LNCaP clone FGC (cell line): Measurements from ENCODE around the gene TMEM185B.
A peak's percentile ranks its signal among the peaks of the same experiment; 100 is the strongest.

Source experiments
- DNase-seq: peaks from one replicate; pipeline ENCODE4 v3.0.0-alpha.2; 2011; ENCODE audit warnings: low read depth
- H3K4me3 ChIP-seq: 2 replicates; pipeline ENCODE4 v1.5.1; 2011; ENCODE audit warnings: mild to moderate bottlenecking, low read depth, low read length, control low read depth
- TF ChIP-seq, protein P1 (sequence below): IDR thresholded peaks from 2 replicates; pipeline ENCODE4 v1.5.1; 2012; ENCODE audit warnings: mild to moderate bottlenecking; ENCODE audit not compliant: control insufficient read depth, insufficient read depth; ENCODE audit errors: extremely low read depth

Gene TMEM185B

DNA sequence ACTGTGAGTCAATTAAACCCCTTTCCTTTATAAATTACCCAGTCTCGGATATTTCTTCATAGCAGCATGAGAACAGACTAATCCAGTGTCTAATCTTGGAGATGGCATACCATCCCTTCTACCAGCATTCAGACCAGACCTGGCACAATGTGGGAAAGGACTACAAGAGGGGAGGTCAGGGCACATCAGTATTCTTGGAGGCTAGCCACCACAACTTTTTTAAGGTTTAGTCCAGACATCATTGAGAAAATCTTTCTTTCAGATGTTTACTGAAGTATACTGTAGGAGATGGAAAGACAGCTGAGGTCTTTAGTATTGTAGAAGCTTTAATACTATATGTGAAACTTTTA, 33.4 kb upstream of the TMEM185B start:
- TF ChIP-seq, protein P1, sequence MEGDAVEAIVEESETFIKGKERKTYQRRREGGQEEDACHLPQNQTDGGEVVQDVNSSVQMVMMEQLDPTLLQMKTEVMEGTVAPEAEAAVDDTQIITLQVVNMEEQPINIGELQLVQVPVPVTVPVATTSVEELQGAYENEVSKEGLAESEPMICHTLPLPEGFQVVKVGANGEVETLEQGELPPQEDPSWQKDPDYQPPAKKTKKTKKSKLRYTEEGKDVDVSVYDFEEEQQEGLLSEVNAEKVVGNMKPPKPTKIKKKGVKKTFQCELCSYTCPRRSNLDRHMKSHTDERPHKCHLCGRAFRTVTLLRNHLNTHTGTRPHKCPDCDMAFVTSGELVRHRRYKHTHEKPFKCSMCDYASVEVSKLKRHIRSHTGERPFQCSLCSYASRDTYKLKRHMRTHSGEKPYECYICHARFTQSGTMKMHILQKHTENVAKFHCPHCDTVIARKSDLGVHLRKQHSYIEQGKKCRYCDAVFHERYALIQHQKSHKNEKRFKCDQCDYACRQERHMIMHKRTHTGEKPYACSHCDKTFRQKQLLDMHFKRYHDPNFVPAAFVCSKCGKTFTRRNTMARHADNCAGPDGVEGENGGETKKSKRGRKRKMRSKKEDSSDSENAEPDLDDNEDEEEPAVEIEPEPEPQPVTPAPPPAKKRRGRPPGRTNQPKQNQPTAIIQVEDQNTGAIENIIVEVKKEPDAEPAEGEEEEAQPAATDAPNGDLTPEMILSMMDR: no peak
- H3K4me3 ChIP-seq: no peak overlapping the region
- DNase-seq: no peak

DNA sequence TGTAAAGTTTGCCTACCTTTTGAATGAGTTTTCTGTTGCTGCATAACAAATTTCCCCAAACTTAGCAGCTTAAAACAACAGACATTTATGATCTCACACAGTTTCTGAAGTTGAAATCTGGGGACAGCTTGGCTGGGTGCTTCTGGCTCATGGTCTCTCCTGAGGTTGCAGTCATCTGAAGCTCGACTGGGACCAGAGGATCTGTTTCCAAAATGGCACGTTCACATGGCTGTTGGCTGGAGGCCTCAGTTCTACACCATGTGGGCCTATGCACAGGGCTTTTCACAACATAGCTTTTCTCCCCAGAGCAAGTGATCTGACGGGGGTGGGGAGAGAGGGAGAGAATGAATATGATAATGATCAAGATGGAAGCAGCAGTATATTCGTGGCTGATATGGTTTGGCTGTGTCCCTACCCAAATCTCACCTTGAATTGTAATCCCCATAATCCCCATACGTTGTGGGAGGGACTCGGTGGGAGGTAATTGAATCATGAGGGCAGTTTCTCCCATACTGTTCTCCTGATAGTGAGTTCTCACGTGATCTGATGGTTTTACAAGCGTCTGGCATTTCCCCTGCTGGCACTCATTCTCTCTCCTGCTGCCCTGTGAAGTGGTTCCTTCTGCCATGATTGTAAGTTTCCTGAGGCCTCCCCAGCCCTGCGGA, 32.9 kb upstream of the TMEM185B start:
- TF ChIP-seq, protein P1: no peak
- DNase-seq: no peak

DNA sequence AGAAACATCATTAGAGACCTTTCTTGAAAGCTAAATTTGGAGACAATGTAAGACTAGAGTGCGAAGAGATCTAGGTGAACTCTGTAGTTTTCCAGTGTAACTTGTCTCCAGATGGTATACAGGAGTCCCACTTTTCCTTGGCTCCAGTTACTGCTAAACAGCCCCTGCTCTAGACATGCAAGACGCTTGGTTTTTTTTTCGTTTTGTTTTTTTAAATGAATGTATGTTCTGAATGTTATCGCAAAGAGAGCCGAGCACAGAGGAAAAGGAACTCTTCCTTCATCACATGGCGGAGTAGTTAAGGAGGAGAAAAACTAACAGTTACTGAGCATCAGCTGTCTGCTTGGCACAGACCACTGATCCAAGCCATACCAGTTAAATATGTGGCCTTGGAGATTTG, 31.9 kb upstream of the TMEM185B start:
- TF ChIP-seq, protein P1: no peak
- no peak for DNase-seq
- no peak overlapping the region for H3K4me3 ChIP-seq

More for the DNA sequence above, 32.9 kb upstream of the TMEM185B start:
- no peak overlapping the region for H3K4me3 ChIP-seq

DNA sequence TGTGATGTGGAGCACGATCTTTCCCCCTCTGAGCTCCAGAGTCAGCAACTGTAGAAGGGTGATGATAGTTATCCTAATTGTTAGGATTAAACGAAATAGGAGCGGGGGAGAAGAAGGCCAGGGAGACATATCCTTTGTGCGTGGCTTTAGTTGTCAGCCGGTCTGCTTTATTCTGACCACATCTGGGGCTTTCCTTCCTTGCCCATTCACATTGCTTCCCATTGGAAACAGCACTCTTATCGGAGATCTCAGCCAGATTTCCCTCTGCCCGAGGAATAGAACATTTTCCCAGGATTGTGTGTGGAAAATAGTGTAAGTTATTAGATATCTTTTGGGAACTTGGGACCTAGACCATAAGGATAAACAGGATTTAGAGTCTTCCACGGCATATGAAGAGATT, 31.0 kb upstream of the TMEM185B start:
- TF ChIP-seq, protein P1: no peak
- DNase-seq: no peak
- H3K4me3 ChIP-seq: peak overlapping the region; percentile 68

DNA sequence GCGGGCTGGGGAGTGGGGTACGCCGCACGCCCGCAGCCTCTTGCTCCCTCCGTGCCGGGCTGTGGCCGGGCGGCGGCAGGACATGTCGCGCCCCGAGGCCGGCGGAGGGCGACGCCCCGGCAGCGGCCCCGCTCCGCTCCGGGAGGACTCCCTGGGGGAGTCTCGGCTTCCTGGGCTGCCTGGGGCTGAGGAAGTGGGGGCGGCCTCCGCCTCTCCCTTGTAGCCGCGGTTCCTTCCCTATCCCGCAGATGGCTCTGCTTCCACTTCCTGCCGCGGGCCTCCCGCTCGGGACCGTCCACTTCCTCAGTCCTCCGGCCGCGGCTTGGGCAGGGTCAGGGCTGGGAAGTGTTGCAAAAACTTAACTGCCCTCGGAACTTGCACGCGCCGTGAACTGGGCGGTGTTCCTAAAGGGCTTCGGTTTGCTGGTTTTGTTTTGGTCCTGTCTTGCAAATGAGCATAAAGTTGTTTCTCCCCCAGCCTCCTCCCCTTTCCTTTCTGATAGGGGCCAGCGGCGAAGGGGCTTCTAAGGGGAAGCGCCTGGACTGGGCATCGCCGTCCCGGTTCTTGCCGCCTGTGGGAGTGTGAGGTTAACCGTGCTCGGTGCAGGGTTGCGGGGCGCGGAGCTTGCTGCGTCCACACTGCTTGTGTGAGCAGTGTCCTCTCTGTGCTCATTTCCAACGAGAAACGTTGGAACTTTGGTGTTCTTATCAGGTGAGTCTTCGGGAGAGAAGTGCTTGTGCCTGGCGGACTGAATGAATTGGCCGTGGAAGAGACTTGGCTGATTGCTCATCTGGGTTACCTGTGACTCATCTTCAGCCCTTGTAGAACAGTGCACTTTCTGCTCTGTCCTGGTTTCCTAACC, 30.1 kb upstream of the TMEM185B start:
- peak overlapping the region; percentile 68 for H3K4me3 ChIP-seq
- TF ChIP-seq, protein P1: peak; percentile 53
- DNase-seq: no peak

DNA sequence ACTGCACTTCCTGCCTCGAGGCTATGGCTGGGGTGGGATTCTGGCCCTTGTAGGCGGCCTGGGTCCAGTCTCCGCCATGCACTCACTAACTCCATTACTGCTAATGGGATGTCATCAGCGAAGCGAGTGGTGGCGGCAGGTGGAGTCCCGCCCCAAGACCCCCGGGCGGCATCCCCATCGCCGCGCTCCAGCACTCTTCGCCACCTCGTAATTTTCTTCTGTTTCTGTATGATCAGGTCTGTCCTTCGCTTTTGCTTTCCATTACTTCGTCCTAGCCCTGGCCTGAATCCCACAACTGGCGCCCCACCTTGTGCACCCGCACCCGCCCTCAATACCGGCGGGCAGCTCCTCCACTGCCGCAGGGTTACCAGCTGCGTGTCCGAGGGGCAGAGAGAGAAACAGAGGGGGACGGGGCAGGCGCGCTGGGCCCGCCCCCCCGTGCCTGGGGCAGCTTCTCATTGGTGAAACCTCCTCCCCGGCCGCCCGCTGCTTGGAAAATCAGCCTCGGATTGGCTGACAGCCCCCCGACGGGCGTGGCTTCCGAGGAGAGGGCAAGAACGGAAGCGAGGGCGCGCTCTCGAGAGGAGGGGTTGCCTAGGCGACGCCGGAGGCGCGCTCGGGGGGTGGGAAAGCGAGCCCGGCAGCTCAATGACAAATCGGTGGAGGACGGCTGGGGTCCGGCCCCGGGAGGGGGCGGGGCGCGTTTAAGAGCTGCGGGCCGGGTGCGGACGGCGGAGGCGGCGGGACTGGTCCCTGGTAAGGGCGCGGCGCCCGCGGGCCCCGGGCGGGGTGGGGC, 29.2 kb upstream of the TMEM185B start, which contains the start of gene RALB:
Gene RALB (plus strand): TSS at position 628 of the 796 bp plus-strand sequence. CDS start 25,813 bp downstream, outside the sequence.
- TF ChIP-seq, protein P1: no peak
- peak within 1 kb of the TSS; percentile 68 for H3K4me3 ChIP-seq
- peak; percentile 90 for DNase-seq
